Measurements from ENCODE around the gene CHKA. TPM values are rescaled to one million over a fixed set of nuclear protein-coding genes. Genes with fewer than 3 reads are reported as not detected.

The CHKA gene
- total and polyA plus RNA-seq, 9 of the 15 experiments (the other 6 are each of a cell fraction or from before 2014, with no cell fraction given): 3.6 to 37.0 (median 30.2) TPM

GRCh38 chr11:68040101-68040956, 80.9 kb downstream of the CHKA start (continued):
- no peak for TF ChIP-seq HNRNPLL (IDR thresholded peaks at IDR 0.05; ENCODE audit: low read depth, low read length, poor library complexity, severe bottlenecking)

- in situ Hi-C loops (cut with MboI) (no loop called here), intact Hi-C loops (cut with micrococcal nuclease) (no loop called here)
- FAIRE-seq: peak; percentile 72
- Histone ChIP-seq H3K4me3 (peak overlapping the region; percentile 92), H3K4me1 (replicated peaks in 1 of 2; ENCODE audit: control insufficient read depth in 2 of 2, insufficient read depth in 2 of 2, low read length in 2 of 2) (peaks cover 44 to 88% of the 10 kb centered on the region in 2 experiments), H3K9ac (ENCODE audit: insufficient read depth in 1 of 2, low read depth in 2 of 2, low read length in 2 of 2) (peak overlapping the region; percentile 72 to 90), H3K9me3 (replicated peaks; ENCODE audit: control insufficient read depth, insufficient read depth, low read depth, low read length) (no peaks in the 10 kb centered on the region), H3K79me2 (ENCODE audit: control insufficient read depth, insufficient read depth, low read length) (peaks cover 37% of the 10 kb centered on the region), H3K4me2 (ENCODE audit: insufficient read depth, low read length) (peak overlapping the region; percentile 74), H3K27me3 (ENCODE audit: control insufficient read depth in 2 of 2, insufficient read depth in 2 of 2, low read length in 2 of 2) (no peaks in the 10 kb centered on the region), H2AFZ (ENCODE audit: low read depth, low read length) (peak overlapping the region; percentile 66; the same call in 1 of the 2 replicates), H3K27ac (ENCODE audit: extremely low read depth, low read depth, low read length) (peak overlapping the region; percentile 83), H3K36me3 (ENCODE audit: control insufficient read depth, insufficient read depth, low read length) (peaks cover 45% of the 10 kb centered on the region; the same call in 1 of the 3 replicates), H4K20me1 (replicated peaks; ENCODE audit: control insufficient read depth, insufficient read depth, low read length) (peaks cover 4% of the 10 kb centered on the region; the same call in 1 of the 2 replicates), H3K9me1 (ENCODE audit: control insufficient read depth, insufficient read depth, low read length) (no peaks in the 10 kb centered on the region)
- DNase-seq (ENCODE audit: extremely low read depth in 1 of 4, low spot score in 3 of 4): peak in 3 of 4 experiments; percentile 44 to 52 (median 49)
- CTCF ChIA-PET (ENCODE audit: low intra/inter-chr PET ratio): no interaction called here
- 9% methylated on average over 4 of the region's 10 CpGs for WGBS (ENCODE audit: insufficient coverage, low coverage, missing lambda C conversion rate)
- no TSS peak for BruUV-seq (replicated peaks)
- POLR2A ChIA-PET: interaction anchor here (0.6 to 4.9 kb wide), 6 partner anchors 8 to 43 kb away, joined by 3 to 55 read pairs (median 6); no protein-coding TSS in a partner anchor
- no peak; the same call in 1 of the 3 replicates for ATAC-seq
- TF ChIP-seq EP400 (IDR thresholded peaks at IDR 0.05) (no peak), NFIC (IDR thresholded peaks at IDR 0.05) (peak; percentile 73), ADNP (tag; IDR thresholded peaks at IDR 0.05) (peak; percentile 93), ZNF280A (IDR thresholded peaks at IDR 0.05; ENCODE audit: low read depth, partially characterized antibody) (no peak), ZNF609 (CRISPR knock-in tag; IDR thresholded peaks at IDR 0.05; ENCODE audit: borderline replicate concordance) (0 out of 2 replicates have a peak, but pooled peaks have one; percentile 23), CHD1 (IDR thresholded peaks at IDR 0.05; ENCODE audit: low read length) (no peak), SRF (CRISPR knock-in tag; IDR thresholded peaks at IDR 0.05) (peak; percentile 46 to 93; a peak in 3 of 4 replicates)
- TF ChIP-seq, protein P1, sequence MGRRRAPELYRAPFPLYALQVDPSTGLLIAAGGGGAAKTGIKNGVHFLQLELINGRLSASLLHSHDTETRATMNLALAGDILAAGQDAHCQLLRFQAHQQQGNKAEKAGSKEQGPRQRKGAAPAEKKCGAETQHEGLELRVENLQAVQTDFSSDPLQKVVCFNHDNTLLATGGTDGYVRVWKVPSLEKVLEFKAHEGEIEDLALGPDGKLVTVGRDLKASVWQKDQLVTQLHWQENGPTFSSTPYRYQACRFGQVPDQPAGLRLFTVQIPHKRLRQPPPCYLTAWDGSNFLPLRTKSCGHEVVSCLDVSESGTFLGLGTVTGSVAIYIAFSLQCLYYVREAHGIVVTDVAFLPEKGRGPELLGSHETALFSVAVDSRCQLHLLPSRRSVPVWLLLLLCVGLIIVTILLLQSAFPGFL (CRISPR knock-in tag; IDR thresholded peaks at IDR 0.05): no peak
These were observed 81.6 kb downstream of the CHKA start for GRCh38 chr11:68039526-68040086.
